Measurements from ENCODE around the gene GMCL1.

Gene GMCL1

GRCh38 chr2:69829256-69830044 is at the start of gene GMCL1:
Gene GMCL1, plus strand, starts transcription at chr2:69829660. Its CDS starts 233 bp downstream, at chr2:69829893.
- peaks cover 15% of the 10 kb centered on the region for H3K36me3 ChIP-seq (ENCODE audit: low read depth)
- peak; percentile 92 for ATAC-seq (ENCODE audit: low read depth)
- no peaks in the 10 kb centered on the region for H3K27me3 ChIP-seq (ENCODE audit: insufficient read depth, poor library complexity, severe bottlenecking)
- peak within 1 kb of the TSS; percentile 23 for H3K27ac ChIP-seq (ENCODE audit: poor library complexity, severe bottlenecking)
- TF ChIP-seq CTCF (IDR thresholded peaks at IDR 0.05; ENCODE audit: poor library complexity, severe bottlenecking): no peak
- peak within 1 kb of the TSS; percentile 73 for H3K4me3 ChIP-seq (ENCODE audit: severe bottlenecking)
- DNase-seq (ENCODE audit: low spot score): peak; percentile 94
- H3K9me3 ChIP-seq (ENCODE audit: severe bottlenecking): no peaks in the 10 kb centered on the region
- peaks cover 8% of the 10 kb centered on the region for H3K4me1 ChIP-seq (ENCODE audit: insufficient read depth, poor library complexity, severe bottlenecking)

- TF ChIP-seq CTCF (IDR thresholded peaks at IDR 0.05; ENCODE audit: poor library complexity, severe bottlenecking): no peak
- Histone ChIP-seq H3K4me3 (ENCODE audit: severe bottlenecking) (no peak overlapping the region), H3K27me3 (ENCODE audit: insufficient read depth, poor library complexity, severe bottlenecking) (no peaks in the 10 kb centered on the region), H3K9me3 (ENCODE audit: severe bottlenecking) (no peaks in the 10 kb centered on the region), H3K27ac (ENCODE audit: poor library complexity, severe bottlenecking) (peak overlapping the region; percentile 46), H3K4me1 (ENCODE audit: insufficient read depth, poor library complexity, severe bottlenecking) (peaks cover 31% of the 10 kb centered on the region), H3K36me3 (ENCODE audit: low read depth) (peaks cover 8% of the 10 kb centered on the region)
- ATAC-seq (ENCODE audit: low read depth) (no peak), DNase-seq (ENCODE audit: low spot score) (no peak)
Observed at GRCh38 chr2:69780921-69781320, 48.5 kb upstream of the GMCL1 start.

GRCh38 chr2:69781321-69782248 is 47.9 kb upstream of the GMCL1 start:
- peak; percentile 70 for ATAC-seq (ENCODE audit: low read depth)
- TF ChIP-seq CTCF (IDR thresholded peaks at IDR 0.05; ENCODE audit: poor library complexity, severe bottlenecking): no peak
- Histone ChIP-seq H3K4me1 (ENCODE audit: insufficient read depth, poor library complexity, severe bottlenecking) (peaks cover 31% of the 10 kb centered on the region), H3K27me3 (ENCODE audit: insufficient read depth, poor library complexity, severe bottlenecking) (no peaks in the 10 kb centered on the region), H3K9me3 (ENCODE audit: severe bottlenecking) (no peaks in the 10 kb centered on the region), H3K36me3 (ENCODE audit: low read depth) (peaks cover 9% of the 10 kb centered on the region), H3K4me3 (ENCODE audit: severe bottlenecking) (no peak overlapping the region), H3K27ac (ENCODE audit: poor library complexity, severe bottlenecking) (peak overlapping the region; percentile 46)
- DNase-seq (ENCODE audit: low spot score): no peak

- no peak for DNase-seq (ENCODE audit: low spot score)
- Histone ChIP-seq H3K4me1 (ENCODE audit: insufficient read depth, poor library complexity, severe bottlenecking) (peaks cover 28% of the 10 kb centered on the region), H3K9me3 (ENCODE audit: severe bottlenecking) (no peaks in the 10 kb centered on the region), H3K4me3 (ENCODE audit: severe bottlenecking) (no peak overlapping the region), H3K27ac (ENCODE audit: poor library complexity, severe bottlenecking) (no peak overlapping the region), H3K27me3 (ENCODE audit: insufficient read depth, poor library complexity, severe bottlenecking) (no peaks in the 10 kb centered on the region), H3K36me3 (ENCODE audit: low read depth) (peaks cover 30% of the 10 kb centered on the region)
- no peak for TF ChIP-seq CTCF (IDR thresholded peaks at IDR 0.05; ENCODE audit: poor library complexity, severe bottlenecking)
- no peak for ATAC-seq (ENCODE audit: low read depth)
Observed at GRCh38 chr2:69784228-69784627, 45.2 kb upstream of the GMCL1 start.
